GM21576 (cell line): ENCODE data around the gene MRM3.
"Not testable (repeated sequence)": the region's sequence is repeated elsewhere in the genome, so short reads cannot be mapped to it uniquely, and the experiment has no call there.

Experiments used
- ATAC-seq: cut with Tn5 transposase; IDR thresholded peaks from one replicate; pipeline ENCODE4 v1.9.1; 2021; ENCODE audit warnings: mild to moderate bottlenecking, moderate library complexity; ENCODE audit not compliant: unreplicated experiment

The MRM3 gene

DNA sequence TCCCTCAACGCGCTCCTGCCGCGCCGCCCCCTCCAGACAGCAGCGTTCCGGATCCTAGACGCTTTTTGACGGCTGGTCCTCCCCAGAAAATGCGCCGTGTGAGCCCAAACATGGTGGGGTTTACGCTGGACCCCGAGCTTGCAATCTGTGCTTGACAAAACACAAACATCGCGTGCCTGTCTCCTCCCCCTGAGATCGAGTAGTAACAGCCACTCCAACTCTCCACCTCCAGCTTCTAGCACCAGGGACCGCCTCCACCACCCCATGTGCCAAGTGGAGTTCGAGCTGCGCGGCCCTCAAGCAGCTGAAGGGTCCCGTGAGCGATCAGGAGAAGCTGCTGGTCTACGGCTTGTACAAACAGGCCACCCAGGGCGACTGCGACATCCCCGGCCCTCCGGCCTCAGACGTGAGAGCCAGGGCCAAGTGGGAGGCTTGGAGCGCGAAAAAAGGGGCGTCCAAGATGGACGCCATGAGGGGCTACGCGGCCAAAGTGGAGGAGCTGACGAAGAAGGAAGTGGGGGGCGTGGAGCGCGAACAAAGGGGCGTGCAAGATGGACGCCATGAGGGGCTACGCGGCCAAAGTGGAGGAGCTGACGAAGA lies 29.4 kb upstream of the MRM3 start:
- no peak for ATAC-seq

DNA sequence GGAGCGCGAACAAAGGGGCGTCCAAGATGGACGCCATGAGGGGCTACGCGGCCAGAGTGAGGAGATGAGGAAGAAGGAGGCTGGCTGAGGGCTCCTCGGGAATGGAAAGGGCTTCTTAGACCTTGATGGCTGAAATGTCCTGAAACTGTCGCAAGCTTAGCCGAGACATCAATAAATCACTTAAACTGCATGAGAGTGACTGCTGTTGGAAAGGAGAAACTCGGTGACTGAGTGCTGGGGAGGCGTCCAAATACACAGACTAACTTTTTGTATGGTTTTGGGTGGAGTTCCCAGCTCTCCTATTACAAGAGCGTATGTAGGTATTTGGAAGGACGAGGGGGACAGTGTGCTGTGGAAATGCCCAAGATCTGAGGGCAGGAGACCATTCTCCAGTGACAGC lies 28.7 kb upstream of the MRM3 start:
- ATAC-seq: no peak

DNA sequence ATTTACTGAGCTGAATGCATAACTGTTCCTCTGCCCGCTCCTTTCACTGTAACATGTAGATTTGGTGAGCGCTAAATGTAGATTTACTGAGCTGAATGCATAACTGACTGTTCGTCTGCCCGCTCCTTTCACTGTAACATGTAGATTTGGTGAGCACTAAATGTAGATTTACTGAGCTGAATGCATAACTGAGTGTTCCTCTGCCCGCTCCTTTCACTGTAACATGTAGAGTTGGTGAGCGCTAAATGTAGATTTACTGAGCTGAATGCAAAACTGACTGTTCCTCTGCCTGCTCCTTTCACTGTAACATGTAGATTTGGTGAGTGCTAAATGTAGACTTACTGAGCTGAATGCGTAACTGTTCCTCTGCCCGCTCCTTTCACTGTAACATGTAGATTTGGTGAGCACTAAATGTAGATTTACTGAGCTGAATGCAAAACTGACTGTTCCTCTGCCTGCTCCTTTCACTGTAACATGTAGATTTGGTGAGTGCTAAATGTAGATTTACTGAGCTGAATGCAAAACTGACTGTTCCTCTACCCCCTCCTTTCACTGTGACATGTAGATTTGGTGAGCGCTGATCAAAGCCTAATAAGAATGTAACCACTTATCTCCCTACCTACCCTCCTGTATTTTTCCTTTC lies 26.7 kb upstream of the MRM3 start:
- not testable (repeated sequence) for ATAC-seq

DNA sequence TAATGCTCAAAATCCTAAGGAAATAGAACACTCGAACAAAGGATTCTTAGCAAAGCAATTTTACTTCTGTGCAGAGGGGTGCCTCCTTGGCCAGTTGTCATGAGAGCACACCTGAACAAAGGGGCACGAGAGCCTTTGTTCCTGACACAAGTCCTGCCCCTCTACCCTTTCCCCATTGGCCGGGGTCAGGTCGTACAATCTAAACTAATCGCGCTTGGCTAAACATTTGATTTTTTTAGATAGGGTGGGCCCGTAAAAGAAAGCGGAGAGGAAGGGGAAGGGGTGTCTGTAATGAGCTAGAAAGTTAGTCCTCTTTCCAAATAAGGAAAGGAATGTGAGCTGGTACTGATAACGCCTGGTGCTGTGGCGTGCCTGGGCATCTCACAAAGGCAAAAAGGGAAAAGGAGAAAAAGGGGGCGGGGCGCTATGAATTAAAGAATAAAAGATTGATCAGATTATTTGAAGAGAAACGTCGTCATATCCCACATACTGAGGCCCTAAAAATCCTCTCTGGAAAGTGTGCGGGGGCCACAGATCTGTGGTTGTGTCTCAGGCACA lies 26.1 kb upstream of the MRM3 start:
- ATAC-seq: not testable (repeated sequence)

DNA sequence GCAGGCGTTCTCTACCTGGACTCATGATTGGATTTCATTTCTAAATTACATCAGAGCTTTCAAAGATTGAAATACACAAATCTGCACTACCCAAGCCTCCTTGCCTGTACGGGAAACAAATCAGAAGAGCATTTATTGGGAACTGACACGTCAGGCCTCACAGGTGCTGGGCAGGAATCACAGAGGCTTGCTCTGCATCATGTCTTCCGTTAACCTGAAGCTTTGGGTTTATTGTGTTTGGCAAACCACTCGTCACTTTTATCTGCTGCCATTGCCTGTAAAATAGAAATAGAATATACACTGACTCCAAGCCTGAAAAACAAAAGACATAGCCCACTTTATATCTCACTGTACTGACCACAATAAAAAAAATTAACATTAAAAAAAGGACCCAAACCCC lies 22.2 kb upstream of the MRM3 start:
- ATAC-seq: no peak

DNA sequence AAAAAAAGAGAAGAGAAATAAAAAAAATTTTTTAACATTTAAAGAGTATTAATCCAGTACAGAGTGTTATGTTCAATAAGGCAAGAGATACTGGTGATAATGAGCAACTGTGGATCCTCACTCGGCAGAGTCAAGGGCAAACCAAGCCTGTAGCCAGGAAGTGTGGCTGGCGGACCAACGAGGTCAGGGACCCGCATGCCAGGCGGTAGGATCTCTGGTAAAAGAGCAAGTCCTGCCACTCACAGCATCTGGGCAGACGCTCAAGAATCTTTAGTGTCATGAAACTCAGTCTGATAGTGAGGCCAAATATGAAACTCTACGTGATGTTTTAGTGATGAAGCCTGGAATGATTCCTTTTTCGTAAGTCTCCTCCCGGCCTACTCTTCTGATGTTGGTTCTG lies 21.8 kb upstream of the MRM3 start:
- no peak for ATAC-seq

DNA sequence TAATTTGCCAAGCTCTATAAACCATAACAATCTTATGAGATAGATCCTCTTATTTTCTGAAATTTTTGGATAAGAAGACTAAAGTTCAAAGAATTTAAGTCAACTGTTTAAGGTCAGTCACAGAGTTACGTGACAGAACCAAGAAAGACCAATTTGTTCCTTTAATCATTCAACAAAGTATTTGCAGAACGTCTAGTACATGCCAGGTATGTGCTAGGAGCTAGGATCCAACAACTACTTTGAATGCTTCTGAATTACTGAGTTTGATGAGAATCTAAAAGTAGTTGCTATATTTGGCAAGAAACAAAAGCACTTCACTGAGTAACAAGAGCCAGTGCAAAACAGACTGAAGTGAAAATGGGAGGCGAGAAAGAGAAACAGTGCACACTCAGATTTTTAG lies 15.1 kb upstream of the MRM3 start:
- no peak for ATAC-seq

DNA sequence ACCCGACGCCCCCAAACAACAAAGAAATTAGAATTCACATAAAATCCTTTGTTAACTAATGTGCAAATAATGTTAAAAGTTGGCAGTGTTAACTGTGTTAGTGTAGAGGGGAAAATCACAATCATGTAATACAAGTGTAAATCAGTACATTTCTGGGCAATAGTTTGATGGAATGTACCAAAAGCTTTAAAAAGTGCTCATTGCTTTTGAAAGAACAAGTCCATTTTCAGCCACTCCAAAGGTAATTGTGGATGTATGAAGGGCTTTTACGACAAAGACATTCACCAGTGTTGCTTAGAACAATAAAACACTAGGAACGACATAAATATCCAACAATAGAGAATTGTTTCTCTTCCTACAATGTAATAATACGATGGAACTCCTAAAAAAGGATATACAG lies 9.1 kb upstream of the MRM3 start:
- ATAC-seq: no peak

DNA sequence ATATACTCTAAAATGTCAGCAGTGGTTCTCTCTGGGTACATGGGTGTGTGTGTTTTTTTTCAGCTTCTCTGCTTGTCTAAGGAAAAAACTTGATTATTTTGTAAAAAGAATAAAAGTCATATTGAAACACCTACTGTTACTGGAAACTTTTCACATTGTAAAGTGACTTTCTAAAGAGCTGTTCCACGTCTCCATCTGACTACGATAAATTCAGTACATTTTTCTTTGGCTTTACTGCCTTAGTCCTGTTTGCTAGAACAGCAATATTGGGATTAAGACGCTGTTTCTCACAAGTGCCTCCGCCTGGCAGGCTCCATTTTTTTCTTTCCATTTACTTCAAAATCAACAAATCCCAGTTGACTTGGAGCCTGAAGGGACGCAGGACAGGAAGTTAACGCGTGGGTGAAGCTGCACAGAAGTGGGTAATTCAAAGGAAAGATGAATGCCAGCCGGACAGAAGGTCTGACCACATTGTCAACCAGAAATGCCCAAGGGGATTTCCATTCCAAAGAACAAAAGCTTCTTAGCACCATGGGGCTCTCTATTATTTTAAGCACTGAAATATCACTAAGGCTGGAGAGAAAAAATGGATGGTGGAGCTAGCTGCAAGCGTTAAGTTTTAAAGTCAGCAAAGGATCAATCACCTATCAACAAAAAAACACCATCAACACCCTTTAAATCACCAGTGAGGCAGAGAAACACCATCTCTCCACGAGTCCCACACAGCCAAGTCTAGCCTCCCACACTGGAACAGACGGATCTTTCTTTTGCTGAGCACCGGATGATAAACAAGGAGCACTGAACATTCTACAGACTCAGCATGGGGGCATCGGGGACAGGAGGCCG lies 8.5 kb upstream of the MRM3 start:
- ATAC-seq: no peak

DNA sequence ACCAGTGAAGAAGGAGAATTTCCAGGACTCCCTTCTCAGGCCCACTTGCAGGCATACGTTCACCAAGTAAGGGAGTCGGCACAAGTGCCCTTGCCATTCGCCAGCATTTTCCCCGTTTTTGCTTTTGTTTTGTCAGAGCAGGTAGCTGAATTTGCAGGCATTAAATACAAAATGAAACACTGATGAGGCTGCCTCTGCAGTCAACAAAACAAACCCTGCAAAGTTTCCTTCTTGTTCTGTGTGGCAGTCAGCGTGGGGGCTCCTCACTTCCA lies 7.9 kb upstream of the MRM3 start:
- no peak for ATAC-seq

DNA sequence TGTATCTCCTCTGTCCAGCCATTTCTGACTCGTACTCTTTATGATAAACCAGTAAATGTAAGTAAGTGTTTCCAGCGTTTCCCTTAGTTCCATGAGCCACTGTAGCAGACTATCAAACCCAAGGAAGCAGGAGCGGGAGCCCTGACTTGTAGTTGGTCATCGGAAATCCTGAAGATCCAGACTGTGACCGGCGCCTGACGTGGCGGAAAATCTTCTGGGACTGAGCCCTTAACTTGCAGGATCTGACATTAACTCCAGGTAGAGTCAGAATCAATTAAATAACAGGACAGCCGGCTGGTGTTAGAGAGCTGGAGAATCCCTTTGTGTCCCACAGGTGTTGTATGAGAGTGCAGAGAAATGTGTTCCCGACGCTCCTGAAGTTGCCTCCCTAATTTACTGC lies 4.1 kb upstream of the MRM3 start:
- ATAC-seq: no peak

DNA sequence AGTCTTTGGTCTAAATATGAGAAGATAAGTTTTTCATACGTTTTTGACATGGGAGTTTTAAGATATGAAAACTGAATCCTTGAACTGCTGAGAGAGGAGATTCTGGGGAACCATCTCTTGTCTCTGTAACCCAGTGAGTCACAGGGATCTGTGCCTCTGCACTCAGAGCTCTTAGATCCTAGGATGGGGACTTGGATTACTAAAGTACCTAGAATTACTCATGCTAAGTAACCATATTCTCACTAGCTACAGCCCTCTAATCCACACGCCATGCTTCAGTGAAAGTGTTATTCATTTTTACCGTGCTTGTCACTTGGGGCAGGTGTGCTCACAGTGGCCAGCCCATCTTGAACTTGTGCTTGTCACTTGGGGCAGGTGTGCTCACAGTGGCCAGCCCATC lies 2.0 kb downstream of the MRM3 start:
- no peak for ATAC-seq

DNA sequence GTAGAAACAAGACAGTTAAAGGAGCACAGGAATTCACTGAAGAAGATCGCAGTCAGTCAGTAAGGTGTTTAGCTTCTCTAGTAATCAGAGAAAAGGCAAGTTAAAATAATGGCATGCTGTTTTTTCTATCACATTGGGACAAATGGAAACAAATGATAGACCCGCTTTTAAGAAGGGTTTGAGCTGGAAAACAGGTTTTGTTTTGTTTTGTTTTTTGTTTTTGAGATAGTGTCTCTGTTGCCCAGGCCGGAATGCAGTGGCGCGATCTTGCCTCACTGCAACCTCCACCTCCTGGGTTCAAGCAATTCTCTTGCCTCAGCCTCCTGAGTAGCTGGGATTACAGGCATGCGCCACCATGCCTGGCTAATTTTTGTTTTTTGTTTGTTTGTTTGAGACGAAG lies 3.7 kb downstream of the MRM3 start:
- not testable (repeated sequence) for ATAC-seq

DNA sequence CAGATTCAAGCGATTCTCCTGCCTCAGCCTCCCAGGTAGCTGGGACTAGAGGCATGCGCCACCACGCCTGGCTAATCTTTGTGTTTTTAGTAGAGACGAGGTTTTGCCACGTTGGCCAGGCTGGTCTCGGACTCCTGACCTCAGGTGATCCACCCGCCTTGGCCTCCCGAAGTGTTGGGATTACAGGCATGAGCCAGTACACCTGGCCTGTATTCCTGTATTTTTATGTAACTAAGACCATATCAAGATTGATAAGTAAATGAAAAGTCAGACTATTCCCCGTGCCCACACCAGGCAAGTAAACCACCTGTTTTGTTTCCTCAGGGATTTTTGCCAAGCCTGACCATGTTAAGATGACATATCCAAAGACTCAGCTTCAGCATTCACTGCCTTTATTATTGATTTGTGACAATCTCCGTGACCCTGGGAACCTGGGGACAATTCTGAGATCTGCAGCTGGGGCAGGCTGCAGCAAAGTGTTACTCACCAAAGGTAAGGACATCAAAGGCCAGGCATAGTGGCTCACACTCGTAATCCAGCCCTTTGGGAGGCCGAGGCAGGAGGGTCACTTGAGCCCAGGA lies 5.6 kb downstream of the MRM3 start:
- no peak for ATAC-seq

DNA sequence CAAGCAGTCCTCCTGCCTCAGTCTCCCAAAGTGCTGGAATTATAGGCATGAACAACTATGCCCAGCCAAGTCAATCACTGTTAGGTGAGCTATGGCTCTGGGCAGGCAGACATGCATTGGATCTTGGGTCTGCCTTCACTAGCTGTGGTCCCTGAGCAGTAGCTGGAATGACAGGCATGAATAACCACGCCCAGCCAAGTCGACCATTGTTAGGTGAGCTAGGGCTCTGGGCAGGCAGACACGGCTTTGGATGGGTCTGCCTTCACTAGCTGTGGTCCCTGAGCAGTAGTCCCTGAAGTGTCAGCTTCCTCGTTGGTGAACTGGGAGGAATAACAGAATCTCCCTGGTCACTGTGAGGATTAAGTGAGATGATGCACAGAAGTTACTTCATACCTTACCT lies 6.4 kb downstream of the MRM3 start:
- ATAC-seq: no peak

DNA sequence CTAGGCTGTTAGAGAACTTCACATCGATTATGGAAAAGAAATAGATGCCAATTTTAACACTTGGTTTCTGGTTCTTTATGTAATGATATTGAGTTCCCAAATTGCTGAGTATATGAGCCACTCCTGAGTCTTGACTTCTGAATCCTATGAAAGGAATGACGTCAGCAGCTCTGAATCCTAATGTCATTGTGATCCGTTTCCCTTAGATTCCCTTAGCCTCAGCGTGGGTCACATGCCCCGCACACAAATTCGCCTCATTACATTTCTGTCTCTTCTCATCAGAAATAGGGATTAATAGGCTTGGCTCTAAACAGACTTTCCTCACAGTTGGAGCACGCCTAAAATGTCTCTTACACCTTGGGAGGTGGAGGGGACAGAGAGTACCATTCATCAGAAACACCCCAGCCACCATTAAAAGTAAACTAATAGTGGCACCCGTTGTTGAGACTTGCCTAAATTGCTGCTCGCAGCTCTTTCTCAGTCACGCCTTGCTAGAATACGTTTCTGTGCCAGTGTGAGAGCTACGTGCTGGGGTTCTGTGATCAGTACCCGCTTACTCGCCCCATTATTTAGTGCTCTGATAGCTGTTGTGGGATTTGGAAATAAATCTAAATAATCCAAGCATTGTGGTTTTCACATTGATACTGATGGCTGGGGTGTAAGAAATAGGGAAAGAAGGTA lies 7.1 kb downstream of the MRM3 start:
- ATAC-seq: no peak

DNA sequence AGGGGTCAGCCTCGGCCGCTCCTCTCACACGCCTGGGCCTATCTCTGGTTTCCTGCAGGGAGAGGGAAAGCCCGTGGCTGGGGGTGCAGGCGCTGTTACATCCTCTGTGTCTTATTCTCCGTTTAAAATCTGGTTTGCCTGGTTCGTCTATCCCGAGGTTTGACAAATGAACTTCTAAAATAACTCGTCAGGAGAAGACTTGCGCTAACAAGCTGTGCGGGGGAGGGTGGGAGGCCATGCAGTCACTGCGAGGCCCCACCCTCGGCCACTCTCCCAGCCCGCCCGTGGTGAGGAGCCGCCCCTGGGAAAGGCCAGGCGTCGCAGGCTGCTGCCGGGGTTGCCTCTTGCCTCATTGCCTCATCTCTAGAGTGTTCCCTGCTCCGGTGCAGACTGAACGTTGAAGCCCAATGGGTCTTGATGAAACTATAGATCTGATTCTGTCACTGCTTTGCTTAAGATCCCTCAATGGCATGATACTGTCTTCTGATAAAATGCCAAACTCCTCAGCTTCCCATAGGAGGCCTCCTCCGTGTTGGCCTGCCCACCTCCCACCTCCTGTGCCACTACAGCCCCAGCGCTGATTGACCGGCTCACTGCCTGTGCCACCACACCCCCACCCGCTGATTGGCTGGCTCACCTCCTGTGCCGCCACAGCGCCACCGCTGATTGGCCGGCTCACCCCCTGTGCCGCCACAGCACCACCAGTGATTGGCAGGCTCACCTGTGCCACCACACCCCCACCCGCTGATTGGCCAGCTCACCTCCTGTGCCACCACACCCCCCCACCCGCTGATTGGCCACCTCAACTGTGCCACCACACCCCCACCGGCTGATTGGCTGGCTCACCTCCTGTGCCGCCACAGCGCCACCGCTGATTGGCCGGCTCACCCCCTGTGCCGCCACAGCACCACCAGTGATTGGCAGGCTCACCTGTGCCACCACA lies 8.0 kb downstream of the MRM3 start:
- ATAC-seq: not testable (repeated sequence)

DNA sequence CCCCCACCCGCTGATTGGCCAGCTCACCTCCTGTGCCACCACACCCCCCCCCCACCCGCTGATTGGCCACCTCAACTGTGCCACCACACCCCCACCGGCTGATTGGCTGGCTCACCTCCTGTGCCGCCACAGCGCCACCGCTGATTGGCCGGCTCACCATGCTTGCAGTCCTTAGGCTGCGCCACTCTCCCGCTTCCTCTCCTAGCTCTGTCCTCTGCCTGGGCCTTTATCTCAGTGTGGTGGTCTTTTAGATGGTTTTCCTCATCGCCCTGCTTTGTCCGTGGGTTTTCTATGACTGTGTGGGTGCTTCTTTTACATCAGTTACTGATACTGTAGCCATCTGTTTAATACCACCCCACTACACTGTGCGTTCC lies 8.7 kb downstream of the MRM3 start:
- not testable (repeated sequence) for ATAC-seq

DNA sequence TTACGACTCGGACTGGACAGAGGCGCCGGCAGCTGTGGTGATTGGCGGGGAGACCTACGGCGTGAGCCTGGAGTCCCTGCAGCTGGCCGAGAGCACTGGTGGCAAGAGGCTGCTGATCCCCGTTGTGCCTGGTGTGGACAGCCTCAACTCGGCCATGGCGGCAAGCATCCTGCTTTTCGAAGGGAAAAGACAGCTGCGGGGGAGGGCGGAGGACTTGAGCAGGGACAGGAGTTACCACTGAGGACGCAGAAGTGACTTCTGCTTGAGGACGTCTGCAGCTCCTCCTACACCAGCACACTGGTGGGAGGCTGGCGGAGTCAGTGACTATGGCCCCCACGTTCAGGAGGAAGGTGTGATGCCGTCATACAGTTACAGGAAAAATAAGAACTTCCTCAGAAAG lies 9.7 kb downstream of the MRM3 start:
- no peak for ATAC-seq

DNA sequence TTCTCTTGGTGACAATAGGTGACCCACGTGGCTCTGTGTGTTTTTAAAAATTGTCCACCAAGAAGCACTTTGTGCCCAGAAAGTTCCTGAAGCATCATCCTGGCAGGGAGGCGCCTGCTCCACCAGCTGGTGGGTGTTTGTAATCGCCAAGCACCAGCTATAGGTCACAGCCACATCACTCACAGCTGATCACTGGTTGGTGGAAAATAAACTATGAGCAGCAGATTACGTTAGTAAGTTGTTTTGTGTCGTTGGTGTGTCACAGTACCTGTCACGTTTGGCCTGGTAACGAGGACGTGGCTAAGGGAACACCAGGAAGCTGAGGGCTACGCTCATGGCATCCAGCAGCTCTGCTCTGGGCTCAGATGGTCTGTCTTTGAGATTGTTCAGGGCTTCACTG lies 10.1 kb downstream of the MRM3 start:
- no peak for ATAC-seq
